OCI-LY7 (cell line): Measurements from ENCODE around the gene CD46. TPM values are rescaled to one million over a fixed set of nuclear protein-coding genes. Genes with fewer than 3 reads are reported as not detected.

Source experiments
- BruUV-seq: library from RNA; stranded (reverse); fragments of 400-500 nt; replicated peaks from 2 replicates; lab custom pipeline; 2021; lab: Mats Ljungman, UMichigan
- CTCF ChIA-PET: fragments of 300-600 bp; sonication (Branson Sonifier 250); formaldehyde crosslinking; loops from one replicate; lab custom pipeline; 2022; ENCODE audit warnings: antibody characterized with exemption; ENCODE audit not compliant: unreplicated experiment; lab: Charles Lee
- POLR2A ChIA-PET: fragments of 300-600 bp; sonication (Branson Sonifier 250); formaldehyde crosslinking; loops from one replicate; lab custom pipeline; 2022; ENCODE audit warnings: antibody characterized with exemption; lab: Charles Lee
- DNase-seq: peaks from one replicate; pipeline ENCODE4 v3.0.0-alpha.2; 2015; ENCODE audit warnings: low spot score
- H2AFZ ChIP-seq: fragments of 200-600 bp; sonication (generic), shearing (Covaris generic); 2 replicates; pipeline ENCODE4 v1.6.1; 2014; ENCODE audit warnings: mild to moderate bottlenecking, antibody characterized with exemption, low read length, moderate library complexity
- H3K27ac ChIP-seq: fragments of 200-600 bp; sonication (generic); 2 replicates; pipeline ENCODE4 v1.5.1; 2014; ENCODE audit warnings: mixed run types, low read depth, mild to moderate bottlenecking, moderate library complexity, low read length, inconsistent platforms; ENCODE audit not compliant: poor library complexity, severe bottlenecking
- H3K36me3 ChIP-seq: fragments of 200-600 bp; sonication (generic); 2 replicates; pipeline ENCODE4 v1.6.1; 2014; ENCODE audit warnings: mild to moderate bottlenecking, antibody characterized with exemption, low read length, moderate library complexity, mixed read lengths; ENCODE audit not compliant: insufficient read depth
- H3K4me1 ChIP-seq: fragments of 200-600 bp; sonication (generic); 2 replicates; pipeline ENCODE4 v1.5.1; 2014; ENCODE audit warnings: mild to moderate bottlenecking, low read length; ENCODE audit not compliant: insufficient read depth, poor library complexity, severe bottlenecking
- H3K4me2 ChIP-seq: fragments of 200-600 bp; sonication (generic); 2 replicates; pipeline ENCODE4 v1.6.1; 2014; ENCODE audit warnings: mild to moderate bottlenecking, low read length
- H3K4me3 ChIP-seq: fragments of 200-600 bp; sonication (generic); 2 replicates; pipeline ENCODE4 v1.5.1; 2014; ENCODE audit warnings: mild to moderate bottlenecking, low read depth, low read length; ENCODE audit not compliant: poor library complexity, severe bottlenecking
- H3K79me2 ChIP-seq: fragments of 200-600 bp; sonication (generic); 2 replicates; pipeline ENCODE4 v1.6.1; 2016; ENCODE audit warnings: low read depth, mild to moderate bottlenecking, low read length, moderate library complexity, mixed read lengths; ENCODE audit not compliant: insufficient read depth
- H3K9me2 ChIP-seq: fragments of 200-600 bp; sonication (generic); 2 replicates; pipeline ENCODE4 v1.6.1; 2016; ENCODE audit warnings: mild to moderate bottlenecking, low read length, mixed read lengths; ENCODE audit not compliant: insufficient read depth
- H3K9me3 ChIP-seq: fragments of 200-600 bp; sonication (generic); 2 replicates; pipeline ENCODE4 v1.6.1; 2014; ENCODE audit warnings: mild to moderate bottlenecking, mixed run types, low read length, mixed read lengths
- H4K20me1 ChIP-seq: fragments of 200-600 bp; sonication (generic); 2 replicates; pipeline ENCODE4 v1.6.1; 2014; ENCODE audit warnings: mild to moderate bottlenecking, antibody characterized with exemption, low read length, moderate library complexity, mixed read lengths; ENCODE audit not compliant: insufficient read depth
- EZH2phosphoT487 ChIP-seq: fragments of 200-600 bp; sonication (generic); IDR thresholded peaks from 2 replicates; pipeline ENCODE4 v1.6.1; 2018; ENCODE audit warnings: low read depth, borderline replicate concordance, mild to moderate bottlenecking, mixed run types, antibody characterized with exemption, low read length, moderate library complexity, mixed read lengths
- intact Hi-C: fragments of 100-400 bp; cut with micrococcal nuclease; formaldehyde crosslinking; loops from one replicate; pipeline ENCODE4 v1.10.0; 2022; ENCODE audit not compliant: unreplicated experiment
- total RNA-seq, 2 experiments: library from RNA; depleted of rRNA in 1 of 2; stranded (reverse); fragments of >200 nt in 1 of 2; shearing (Covaris generic) in 1 of 2; gene quantifications; 2 replicates each; pipeline ENCODE4 v1.2.3, GENCODE V29; 2014 to 2022
- TF ChIP-seq, protein P1 (sequence below): fragments of 200-600 bp; sonication (generic); conservative IDR thresholded peaks from 2 replicates; pipeline ENCODE4 v1.5.1; 2014; ENCODE audit warnings: mild to moderate bottlenecking, antibody characterized with exemption, low read length, moderate library complexity, mixed read lengths

The CD46 gene
- total RNA-seq, 2 experiments from 2014 or later: 83.2 to 83.8 TPM

GRCh38 chr1:207815466-207815865 is 63.6 kb downstream of the CD46 start:
- no peak overlapping the region for H3K4me3 ChIP-seq
- no peaks in the 10 kb centered on the region for H3K79me2 ChIP-seq
- no peak overlapping the region for H3K27ac ChIP-seq
- no peak for DNase-seq
- intact Hi-C loops: no loop called here
- no peak overlapping the region for H2AFZ ChIP-seq
- H3K4me1 ChIP-seq: peaks cover under 1% of the 10 kb centered on the region
- H3K9me2 ChIP-seq: no peaks in the 10 kb centered on the region
- H3K9me3 ChIP-seq: no peaks in the 10 kb centered on the region
- H4K20me1 ChIP-seq: no peaks in the 10 kb centered on the region
- TF ChIP-seq EZH2phosphoT487: no peak
- TF ChIP-seq, protein P1, sequence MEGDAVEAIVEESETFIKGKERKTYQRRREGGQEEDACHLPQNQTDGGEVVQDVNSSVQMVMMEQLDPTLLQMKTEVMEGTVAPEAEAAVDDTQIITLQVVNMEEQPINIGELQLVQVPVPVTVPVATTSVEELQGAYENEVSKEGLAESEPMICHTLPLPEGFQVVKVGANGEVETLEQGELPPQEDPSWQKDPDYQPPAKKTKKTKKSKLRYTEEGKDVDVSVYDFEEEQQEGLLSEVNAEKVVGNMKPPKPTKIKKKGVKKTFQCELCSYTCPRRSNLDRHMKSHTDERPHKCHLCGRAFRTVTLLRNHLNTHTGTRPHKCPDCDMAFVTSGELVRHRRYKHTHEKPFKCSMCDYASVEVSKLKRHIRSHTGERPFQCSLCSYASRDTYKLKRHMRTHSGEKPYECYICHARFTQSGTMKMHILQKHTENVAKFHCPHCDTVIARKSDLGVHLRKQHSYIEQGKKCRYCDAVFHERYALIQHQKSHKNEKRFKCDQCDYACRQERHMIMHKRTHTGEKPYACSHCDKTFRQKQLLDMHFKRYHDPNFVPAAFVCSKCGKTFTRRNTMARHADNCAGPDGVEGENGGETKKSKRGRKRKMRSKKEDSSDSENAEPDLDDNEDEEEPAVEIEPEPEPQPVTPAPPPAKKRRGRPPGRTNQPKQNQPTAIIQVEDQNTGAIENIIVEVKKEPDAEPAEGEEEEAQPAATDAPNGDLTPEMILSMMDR: no peak
- peaks cover 21% of the 10 kb centered on the region; the same call in 1 of the 2 replicates for H3K36me3 ChIP-seq
- ChIA-PET CTCF (no interaction called here), POLR2A (no interaction called here)
- no TSS peak for BruUV-seq
- H3K4me2 ChIP-seq: no peak overlapping the region

DNA sequence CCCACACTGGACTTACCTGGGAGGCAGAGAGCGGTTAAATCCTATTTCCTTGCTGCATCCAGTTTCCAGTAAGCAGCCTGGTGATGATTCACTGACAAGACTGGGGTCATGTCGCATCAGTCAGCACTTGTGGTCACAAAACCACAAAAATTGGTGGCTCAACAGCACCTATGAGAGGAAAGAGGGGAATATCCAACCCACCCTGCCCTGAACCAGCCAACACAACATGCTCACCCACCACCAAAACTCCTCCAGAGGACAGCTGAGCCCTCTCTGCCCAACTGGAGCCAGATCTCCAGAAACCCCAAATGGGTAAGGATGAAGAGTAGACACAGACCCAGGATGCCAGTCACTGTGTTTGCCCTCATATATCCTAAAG is 64.0 kb downstream of the CD46 start:
- Histone ChIP-seq H3K4me3 (no peak overlapping the region), H3K79me2 (no peaks in the 10 kb centered on the region), H3K9me2 (no peaks in the 10 kb centered on the region), H3K4me2 (no peak overlapping the region), H3K36me3 (peaks cover 21% of the 10 kb centered on the region; the same call in 1 of the 2 replicates), H3K9me3 (no peaks in the 10 kb centered on the region), H2AFZ (no peak overlapping the region), H3K27ac (no peak overlapping the region), H3K4me1 (peaks cover 4% of the 10 kb centered on the region), H4K20me1 (no peaks in the 10 kb centered on the region)
- TF ChIP-seq EZH2phosphoT487: no peak
- TF ChIP-seq, protein P1: no peak
- intact Hi-C loops: no loop called here
- POLR2A ChIA-PET: interaction anchor here (0.6 kb wide), 1 partner anchor 163 kb away, joined by 5 read pairs; no protein-coding TSS in a partner anchor
- no TSS peak for BruUV-seq
- no peak for DNase-seq
- CTCF ChIA-PET: interaction anchor here (0.6 kb wide), 1 partner anchor 101 kb away, joined by 3 read pairs; no protein-coding TSS in a partner anchor

DNA sequence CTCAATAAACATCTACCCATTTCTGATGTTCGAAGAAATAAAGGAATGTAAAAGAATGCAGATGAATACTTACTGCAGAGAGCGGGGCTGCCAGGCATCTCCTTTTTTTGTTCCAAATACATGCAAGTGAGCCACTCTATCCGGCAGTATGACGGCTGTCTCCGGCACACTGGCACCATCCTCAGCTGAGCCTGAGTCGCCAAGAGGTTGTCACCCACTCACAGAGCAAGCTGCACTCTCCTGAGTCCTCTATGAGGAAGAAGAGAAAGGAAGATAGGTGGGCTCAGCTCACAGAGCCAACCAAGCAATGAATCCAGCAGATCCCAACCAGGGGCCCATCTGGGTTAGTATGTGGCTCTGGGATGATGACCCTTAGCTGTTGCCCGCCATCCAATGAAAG is 65.3 kb downstream of the CD46 start:
- Histone ChIP-seq H3K9me2 (no peaks in the 10 kb centered on the region), H3K27ac (no peak overlapping the region), H3K36me3 (peaks cover 21% of the 10 kb centered on the region; the same call in 1 of the 2 replicates), H3K4me3 (no peak overlapping the region), H2AFZ (no peak overlapping the region), H3K4me2 (no peak overlapping the region), H3K9me3 (no peaks in the 10 kb centered on the region), H4K20me1 (no peaks in the 10 kb centered on the region), H3K4me1 (peaks cover 15% of the 10 kb centered on the region), H3K79me2 (peaks cover 9% of the 10 kb centered on the region; the same call in 1 of the 2 replicates)
- ChIA-PET POLR2A (interaction anchor here (1.3 kb wide), 1 partner anchor 14 kb away, joined by 3 read pairs; no protein-coding TSS in a partner anchor), CTCF (no interaction called here)
- DNase-seq: no peak
- BruUV-seq: no TSS peak
- intact Hi-C loops: no loop called here
- TF ChIP-seq EZH2phosphoT487: no peak
- TF ChIP-seq, protein P1: no peak
